ENCODE results near the gene TCN2.
"Not testable (repeated sequence)": the region's sequence is repeated elsewhere in the genome, so short reads cannot be mapped to it uniquely, and the experiment has no call there.

Gene TCN2

DNA sequence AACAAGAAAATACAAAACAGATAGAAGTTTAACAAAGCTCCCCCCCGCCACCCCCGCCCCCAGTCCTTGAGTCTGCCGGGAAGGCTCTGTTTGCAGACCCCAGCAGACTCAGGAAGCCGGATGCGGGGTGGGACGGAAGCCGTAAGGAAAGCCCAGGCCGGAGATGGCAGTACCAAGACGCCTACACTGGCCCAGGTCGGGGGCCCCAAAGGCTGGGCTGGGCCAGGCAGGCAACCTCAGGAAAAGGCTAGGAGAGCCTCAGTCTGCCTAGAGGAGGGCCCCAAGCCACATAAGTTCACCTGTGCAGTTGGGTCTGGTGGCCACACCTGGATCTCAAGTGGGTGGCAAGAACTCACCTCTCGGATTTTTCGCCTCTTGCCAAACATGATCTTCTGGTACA is 28.5 kb upstream of the TCN2 start:
- no peak for DNase-seq (ENCODE audit: low spot score)

DNA sequence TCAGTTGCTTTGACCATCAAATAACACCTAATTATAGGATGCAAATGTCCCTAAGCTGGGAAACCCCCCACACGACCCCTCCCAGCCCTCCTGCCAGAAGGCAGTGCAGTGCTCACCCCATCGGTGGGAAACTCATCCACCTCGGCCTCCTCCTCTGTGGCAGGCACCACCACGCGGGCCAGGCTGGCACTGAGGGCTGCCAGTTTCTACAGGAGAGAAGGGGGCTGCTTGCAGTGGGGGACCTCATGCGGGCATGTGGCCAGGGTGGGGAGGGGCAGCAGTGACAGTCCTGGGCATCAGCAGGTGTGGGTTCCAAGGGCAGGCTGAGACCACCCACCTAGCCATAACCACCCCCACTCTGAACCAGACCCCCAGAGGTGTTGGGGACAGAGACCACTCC is 26.1 kb upstream of the TCN2 start:
- DNase-seq (ENCODE audit: low spot score) = no peak

DNA sequence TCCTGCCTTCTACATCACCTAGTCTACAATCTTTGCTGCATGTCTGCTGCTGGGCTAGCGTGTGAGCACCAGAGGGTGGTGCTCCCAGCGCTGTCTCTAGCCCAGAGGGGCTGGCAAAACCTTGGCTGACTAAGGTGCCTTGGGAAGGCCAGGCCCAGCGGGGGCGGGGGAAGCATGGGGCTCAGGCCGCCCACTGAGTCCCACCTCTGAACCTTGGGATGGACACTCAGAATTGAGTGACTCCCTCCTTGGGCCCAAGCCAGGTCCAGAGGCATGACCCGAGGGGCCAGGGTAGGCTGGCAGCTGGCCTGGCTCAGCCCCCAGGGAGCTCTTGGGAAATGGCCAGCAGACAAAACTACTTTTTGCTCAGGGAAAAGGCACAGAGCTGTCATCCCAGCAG is 24.9 kb upstream of the TCN2 start:
- no peak for DNase-seq (ENCODE audit: low spot score)

DNA sequence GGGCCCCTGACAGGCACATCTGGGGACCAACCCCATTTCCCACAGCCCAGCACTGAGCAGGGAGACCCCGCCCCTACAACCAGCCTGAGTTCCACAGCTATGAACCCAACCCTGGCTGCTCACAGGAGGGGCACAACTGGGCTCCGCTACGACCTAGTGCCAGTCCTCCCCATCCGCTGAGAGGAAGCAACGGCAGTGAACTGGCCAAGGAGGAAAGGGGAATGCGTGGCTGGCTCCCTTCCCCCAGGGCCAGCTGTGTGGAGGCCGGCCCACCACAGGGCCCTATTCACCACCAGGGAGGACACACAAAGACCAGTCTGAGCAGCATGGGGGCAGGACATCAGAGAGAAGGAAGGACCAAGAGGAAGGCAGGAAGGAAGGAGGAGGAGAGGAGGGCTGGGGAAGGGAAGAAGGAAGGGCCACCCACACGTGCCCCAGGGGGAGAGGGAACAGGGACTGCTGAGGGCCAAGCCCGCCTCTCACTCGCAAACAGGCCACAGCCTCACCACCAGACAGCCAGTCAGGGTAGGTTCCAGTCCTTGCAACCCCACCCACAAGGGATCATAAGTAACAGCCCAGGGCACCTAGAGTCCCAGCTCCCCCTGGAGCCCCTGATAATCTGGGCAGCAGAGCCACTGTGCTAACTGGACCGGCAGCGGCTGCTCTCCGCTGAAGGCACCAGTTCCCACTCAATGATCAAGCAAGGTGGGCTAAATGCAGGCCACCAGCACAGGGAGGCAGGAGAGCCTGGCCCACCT is 24.0 kb upstream of the TCN2 start:
- peak; percentile 70 for DNase-seq (ENCODE audit: low spot score)

DNA sequence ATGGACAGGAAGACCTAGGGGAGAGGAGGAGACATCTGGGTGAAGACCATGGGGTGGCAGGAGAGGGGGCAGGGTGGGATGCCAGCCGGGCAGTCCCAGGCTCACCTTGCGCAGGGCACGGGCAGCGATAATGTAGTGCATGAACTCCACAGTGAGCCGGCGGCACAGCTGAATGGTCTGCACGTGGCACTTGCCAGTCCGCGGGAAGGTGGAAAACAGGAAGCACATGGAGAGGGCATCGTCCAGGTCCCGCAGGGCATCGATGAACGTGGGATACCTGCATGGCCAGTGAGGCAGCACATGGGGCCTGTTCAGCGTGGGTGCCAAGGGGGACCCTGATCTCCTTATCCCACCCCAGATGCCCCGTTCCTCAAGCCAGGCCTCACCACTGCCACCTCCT is 22.5 kb upstream of the TCN2 start:
- DNase-seq (ENCODE audit: low spot score) = no peak

DNA sequence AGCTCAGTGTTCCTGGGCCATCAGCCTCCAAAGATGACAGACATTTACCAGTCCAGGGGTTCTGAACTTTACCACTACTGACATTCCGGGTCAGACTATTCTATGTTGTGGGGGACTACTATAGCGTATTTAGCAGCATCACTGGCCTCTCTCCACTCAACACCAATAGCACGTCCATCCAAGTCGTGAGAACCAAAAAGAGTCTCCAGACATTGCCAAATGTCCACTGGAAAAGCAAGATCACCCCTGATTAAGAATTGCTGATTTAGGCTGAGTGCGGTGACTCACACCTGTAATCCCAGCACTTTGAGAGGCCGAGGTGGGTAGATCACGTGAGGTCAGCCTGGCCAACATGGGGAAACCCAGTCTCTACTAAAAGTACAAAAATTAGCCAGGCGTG is 20.6 kb upstream of the TCN2 start:
- no peak for DNase-seq (ENCODE audit: low spot score)

DNA sequence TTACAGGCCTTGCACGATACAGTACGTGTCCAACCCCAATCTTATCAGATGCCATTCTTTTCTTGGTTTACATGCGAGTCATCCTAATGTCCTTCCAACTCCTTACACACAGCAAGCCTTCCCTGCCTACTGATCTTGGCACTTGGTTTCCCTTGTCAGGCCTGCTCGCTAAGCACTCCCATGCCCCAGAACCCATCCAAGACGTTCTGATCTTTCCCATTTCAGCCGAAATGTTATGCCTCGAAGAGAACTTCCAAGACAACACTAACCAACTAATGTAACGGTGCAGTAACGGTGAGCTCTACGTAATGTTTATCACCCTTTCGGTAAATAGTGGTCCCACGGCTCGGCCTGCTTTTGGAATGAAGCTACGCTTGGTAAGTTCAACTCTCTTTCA is 15.8 kb upstream of the TCN2 start:
- DNase-seq (ENCODE audit: low spot score) = no peak

DNA sequence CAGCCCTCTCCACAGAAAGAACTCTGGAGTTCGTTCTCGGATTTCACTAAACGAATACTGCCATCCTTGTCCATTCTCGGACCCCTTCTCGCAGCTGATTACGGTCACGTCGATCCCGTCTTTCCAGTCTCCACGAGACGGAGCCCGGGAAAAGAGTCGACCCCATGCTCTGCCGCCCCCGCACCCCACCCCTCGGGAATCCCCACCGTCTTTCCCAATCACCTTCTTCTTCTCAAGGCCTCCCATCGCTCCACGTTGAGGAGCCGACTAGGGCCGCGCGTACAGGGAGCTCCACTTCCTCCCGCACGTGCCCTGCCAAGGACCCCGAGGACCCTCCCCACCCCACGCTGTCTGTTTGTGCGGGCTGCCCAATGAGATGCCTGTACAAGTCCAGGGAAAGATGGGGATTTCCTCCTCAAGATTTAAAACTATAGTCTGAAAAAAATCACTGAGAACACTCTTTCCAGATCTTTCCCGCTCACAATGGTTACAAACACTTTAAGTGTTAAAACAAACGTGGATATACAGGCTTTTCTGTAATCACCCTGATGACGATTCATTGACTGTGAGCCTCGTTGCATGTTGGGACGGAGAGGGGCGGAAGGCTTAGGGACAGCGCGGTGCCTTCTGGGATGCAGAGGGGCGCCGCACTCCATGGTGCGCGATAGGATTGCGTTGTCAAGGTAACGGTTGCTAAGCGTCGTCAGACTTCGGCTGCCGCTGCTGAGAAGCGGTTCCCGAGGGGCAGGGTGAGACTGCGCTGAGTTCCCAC is 15.2 kb upstream of the TCN2 start, which contains the start of gene PES1:
TSS of gene PES1 (minus strand) at position 323 of the 772 bp plus-strand sequence. CDS start at position 246, 77 bp downstream.
- DNase-seq (ENCODE audit: low spot score) = peak; percentile 97

DNA sequence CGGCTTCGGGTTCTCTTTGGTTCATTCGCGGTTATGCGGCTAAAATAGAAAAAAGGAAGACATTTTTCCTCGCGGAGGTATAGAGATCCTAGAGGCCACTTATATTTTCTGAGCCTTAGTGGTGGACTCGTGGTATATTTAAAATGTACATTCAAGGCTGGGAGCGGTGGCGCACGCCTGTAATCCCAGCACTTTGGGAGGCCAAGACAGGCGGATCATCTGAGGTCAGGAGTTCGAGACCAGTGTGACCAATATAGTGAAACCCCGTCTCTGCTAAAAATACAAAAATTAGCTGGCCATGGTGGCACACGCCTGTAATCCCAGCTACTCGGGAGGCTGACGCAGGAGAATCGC is 14.6 kb upstream of the TCN2 start:
- DNase-seq (ENCODE audit: low spot score) = not testable (repeated sequence)

DNA sequence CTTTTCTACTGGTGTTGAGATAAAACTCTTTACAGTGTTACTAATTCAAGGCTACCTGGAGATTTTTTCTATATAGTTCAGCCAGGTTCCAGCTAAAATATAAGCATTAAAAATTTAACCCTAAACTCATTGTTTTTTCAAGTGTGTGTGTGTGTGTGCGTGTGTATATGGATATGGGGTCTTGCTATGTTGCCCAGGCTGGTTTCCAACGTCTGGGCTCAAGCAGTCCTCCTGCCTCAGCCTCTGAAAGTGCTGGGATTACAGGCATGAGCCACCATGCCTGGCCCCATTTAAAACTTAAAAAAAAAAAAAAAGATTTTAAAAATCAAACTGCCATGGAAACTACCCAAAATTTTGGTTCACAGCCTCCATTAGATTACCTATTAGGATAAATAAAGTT is 10.8 kb upstream of the TCN2 start:
- no peak for DNase-seq (ENCODE audit: low spot score)

DNA sequence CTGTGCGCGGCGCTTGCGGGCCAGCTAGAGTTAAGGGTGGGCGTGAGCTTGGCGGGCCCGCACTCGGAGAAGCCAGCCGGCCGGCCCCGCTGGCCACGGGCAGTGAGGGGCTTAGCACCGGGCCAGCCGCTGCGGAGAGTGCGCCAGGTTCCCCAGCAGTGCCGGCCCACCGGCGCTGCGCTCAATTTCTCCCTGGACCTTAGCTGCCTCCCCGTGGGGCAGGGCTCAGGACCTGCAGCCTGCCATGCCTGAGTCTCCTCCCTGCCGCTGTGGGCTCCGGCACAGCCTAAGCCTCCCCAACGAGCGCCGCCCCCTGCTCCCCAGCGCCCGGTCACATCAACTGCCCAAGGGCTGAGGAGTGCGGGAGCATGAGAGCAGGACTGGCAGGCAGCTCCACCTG is 10.1 kb upstream of the TCN2 start:
- no peak for DNase-seq (ENCODE audit: low spot score)

DNA sequence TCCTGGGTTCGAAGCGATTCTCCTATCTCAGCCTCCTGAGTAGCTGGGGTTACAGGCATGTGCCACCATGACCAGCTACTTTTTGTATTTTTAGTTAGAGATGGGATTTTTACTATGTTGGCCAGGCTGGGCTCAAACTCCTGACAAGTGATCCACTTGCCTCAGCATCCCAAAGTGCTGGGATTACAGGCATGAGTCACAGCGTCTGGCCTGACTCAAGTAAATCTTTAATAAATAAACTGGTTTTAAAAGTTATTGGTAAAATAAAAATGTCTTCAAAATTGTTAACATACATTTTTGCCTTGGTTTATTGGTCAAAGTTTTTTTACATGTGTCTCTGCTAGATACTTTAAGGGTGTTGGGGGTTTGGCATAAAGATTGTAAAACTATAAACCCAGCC is 8.0 kb upstream of the TCN2 start:
- DNase-seq (ENCODE audit: low spot score) = no peak

DNA sequence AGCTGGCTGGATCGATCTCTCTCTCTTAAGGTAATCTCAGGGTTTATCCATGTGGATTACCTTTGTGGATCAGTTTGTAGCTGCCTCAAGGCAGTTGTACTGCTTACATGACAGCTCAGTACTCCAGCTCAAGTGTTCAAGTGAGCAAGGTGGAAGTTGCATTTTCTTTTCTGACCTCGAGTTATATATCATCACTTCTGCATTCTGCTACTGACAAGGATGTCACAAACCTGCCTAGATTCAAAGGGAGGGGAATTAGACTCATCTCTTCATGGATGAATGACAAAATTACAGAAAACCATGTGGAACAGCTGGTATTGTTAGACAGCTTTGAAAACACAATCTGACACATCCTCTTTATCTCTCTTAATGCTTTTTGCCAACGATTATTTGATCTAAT is 6.1 kb upstream of the TCN2 start:
- DNase-seq (ENCODE audit: low spot score) = no peak

DNA sequence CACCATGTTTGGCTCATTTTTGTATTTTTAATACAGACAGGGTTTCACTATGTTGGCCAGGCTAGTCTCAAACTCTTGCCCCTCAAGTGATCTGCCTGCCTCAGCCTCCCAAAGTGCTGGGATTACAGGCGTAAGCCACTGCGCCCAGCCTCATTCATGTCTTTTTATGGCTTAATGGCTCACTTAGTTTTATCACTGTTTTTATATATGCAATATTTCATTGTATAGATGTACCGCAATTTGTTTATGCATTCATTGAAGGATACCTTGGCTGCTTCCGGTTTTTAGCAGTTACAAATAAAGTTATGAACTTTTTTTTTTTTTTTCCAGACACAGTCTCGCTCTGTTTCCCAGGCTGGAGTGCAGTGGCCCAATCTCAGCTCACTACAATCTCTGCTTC is 5.5 kb upstream of the TCN2 start:
- DNase-seq (ENCODE audit: low spot score) = no peak

DNA sequence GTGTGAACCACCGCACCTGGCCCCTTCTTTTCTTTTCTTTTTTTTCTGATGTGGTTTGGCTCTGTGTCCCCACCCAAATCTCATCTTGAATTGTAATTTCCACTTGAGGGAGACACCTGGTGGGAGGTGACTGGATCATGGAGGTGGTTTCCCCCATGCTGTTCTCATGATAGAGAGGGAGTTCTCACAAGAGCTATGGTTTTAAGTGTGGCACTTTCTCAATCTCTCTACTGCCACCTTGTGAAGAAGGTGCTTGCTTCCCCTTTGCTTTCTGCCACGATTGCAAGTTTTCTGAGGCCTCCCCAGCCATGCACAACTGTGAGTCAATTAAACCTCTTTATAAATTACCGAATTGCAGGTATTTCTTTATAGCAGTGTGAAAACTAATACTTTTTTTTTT is 4.9 kb upstream of the TCN2 start:
- DNase-seq (ENCODE audit: low spot score) = no peak

DNA sequence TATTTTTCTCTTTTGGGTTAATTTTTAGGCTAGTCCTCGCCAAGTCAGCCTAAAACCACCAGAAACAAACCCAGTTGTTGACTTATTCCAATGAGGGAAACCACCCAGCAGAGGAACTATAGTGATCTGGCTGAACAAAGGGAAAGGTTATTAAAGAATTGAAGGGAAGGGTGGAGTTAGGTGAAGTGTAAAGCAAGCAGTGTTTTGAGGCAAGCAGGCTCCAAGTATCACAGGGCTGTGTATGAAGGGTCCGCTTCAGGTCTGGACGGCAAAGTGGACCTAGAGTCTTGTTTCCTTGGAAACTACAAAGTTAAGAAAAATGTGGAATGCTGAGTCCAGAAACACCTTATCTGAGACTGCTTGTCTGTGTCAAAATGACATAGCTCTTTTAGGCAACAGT is 3.2 kb upstream of the TCN2 start:
- no peak for DNase-seq (ENCODE audit: low spot score)

DNA sequence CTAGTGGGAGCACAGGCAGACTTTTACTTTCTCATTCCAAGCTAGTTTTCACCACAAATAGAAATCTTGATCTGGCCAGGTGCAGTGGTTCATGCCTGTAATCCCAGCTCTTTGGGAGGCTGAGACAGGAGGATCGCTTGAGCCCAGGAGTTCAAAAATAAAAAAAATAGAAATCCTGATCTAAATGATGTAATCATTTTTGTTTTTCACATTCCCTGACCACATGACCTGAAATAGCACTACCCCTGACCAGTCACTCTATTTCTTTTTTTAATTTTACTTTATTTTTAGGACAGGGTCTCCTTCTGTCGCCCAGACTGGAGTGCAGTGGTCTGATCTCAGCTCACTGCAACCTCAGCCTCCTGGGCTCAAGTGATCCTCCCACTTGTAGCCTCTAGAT is 2.3 kb upstream of the TCN2 start:
- no peak for DNase-seq (ENCODE audit: low spot score)

DNA sequence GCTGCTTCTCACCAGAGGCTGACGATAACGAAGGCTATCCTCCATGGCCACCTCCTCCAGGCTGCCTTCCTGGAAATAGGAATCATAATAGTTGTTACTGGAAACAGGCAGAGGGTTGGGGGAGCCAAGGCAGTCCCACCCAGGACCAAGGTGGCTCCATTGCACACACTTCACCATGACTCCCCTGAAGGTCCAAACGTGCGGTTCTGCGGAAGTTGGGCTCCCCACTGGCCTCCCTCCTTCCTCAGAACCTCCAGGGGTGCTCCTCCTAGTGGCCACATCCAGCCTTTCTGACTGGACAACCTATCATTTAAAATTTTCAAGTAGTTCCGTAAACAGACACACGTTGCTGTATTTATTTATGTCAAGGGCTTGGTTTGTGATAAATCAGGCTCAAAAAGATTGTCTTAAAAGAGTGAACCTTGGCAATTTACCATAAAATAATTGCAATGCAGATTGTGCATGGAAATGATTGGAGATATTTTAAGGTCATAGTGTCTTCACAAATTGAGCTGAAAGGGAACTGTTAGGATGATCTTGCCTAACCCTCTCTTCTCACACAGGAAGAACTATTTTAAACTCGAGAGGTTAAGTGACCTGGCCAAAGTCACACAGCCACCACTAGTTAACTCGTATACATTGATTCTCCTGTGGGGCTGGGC is 1.4 kb upstream of the TCN2 start:
- no peak for DNase-seq (ENCODE audit: low spot score)

DNA sequence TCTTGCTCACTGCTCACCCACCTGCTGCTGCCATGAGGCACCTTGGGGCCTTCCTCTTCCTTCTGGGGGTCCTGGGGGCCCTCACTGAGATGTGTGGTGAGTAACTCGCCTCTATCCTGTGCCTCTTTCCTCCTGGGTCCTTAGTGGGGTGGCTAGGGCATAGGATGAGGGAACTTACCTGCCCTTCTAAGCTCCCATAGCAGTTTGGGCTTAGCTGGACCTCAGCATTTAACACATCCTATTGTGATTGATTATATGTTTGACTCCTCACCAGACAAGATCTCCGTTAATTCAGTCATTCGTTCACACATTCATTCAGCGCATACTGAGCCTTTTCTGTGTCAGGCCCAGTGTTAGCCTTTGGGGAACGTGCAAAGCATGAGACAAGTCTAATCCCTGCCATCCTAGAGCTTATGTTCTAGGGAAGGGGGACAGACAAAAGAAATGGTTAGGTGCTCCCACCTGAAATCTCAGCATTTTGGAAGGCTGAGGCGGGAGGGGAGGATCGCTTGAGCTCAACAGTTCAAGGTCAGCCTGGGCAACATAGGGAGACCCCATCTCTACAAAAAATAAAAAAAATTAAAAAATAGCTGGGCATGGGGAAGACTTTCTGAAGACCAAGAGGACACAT is 441 bp downstream of the TCN2 start:
- no peak for DNase-seq (ENCODE audit: low spot score)

DNA sequence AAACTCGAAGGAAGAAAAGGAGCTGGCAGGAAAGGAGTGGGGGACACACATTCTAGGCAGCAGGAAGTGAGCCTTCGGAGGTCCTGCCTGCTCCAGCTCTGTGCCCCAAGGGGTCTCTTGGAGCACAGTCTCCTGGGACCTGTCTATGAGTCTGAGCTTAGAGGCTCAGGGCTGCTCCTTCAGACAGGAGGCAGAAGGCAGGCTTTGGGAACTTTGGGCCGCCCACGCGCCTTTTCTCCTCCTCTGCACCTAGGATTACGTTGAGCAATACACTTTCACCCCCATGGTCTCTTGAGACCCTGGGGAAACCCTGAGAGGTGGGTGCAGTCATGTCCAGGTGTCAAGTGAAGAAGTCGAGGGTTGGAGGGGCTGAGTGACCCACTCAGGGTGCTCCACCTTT is 965 bp downstream of the TCN2 start:
- no peak for DNase-seq (ENCODE audit: low spot score)

DNA sequence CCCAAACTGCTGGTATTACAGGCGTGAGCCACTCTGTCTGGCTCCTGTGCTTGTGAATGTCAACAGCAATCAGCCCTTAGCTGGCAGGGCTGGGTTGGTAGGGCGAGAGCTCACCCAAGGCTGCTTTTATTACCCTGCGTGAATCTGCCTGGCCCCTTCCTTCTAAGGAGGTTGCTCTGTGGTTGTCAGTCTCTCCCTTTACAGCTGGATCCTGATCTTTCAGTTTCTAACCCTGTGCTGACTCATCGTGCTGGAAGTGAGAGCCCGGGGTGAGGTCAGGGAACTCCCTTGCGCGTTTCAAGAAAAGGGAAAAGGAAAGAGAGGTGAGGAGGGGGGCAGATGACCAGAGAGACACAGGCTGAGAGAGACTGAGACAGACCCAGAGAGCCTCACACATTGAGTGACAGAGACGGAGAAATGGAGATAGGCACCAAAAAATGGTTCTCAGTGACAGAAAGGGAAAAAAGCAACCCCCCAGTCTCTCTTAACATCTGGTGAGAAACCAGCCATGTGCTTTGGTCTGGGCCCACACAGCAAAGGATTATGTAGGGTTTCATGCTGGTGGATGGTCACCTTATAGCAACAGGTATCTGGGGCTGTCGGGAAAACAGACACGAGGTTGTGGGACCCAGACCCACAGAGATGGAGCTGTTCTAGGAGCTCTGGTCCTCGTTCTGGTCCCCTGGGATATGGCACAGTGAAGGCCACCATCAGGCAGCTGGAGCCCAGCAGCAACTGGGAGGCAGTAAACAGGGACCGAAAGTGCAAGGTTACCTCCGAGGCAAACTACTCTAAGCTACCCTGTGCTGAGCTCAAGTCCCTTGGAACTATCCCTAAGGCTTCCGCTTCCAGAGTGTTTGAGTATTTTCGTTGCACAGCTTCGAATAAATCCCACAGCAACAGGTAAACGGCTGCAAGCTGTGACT is 2.5 kb downstream of the TCN2 start:
- no peak for DNase-seq (ENCODE audit: low spot score)

DNA sequence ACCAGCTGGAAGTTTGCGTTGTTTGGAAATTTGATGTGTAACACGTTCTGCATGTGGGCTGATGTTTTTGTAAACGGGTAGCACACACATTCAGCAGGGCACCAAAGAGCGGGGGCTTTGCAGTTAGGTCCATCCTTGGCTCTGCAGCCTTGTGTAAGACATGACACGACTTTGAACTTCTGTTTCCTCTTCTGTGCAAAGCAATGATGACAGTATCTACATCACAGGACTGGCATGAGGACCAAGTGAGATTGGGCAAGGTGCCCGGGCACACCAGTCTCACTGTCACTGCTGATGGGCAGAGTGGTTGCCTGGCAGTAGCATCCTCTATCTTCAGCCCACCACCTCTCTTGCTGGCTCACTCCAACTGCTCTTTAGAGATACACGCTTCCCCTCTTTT is 3.3 kb downstream of the TCN2 start:
- no peak for DNase-seq (ENCODE audit: low spot score)
